Activated T-cell treated with anti-CD3 and anti-CD28 coated beads, Interleukin-2, amount 50 U/mL, for 48 hours (primary cell): Measurements from ENCODE around the gene SPRR3.
"Not testable (repeated sequence)": the region's sequence is repeated elsewhere in the genome, so short reads cannot be mapped to it uniquely, and the experiment has no call there.

Experiments used
- DNase-seq, 2 experiments: peaks; one replicate each; pipeline ENCODE4 v3.0.0-alpha.2; 2020

SPRR3 gene

GRCh38 chr1:152986578-152986977 lies 15.0 kb upstream of the SPRR3 start:
- DNase-seq: no peak

- no peak for DNase-seq
Observed at GRCh38 chr1:152993186-152993585, 8.4 kb upstream of the SPRR3 start.

GRCh38 chr1:152995842-152996241 lies 5.7 kb upstream of the SPRR3 start:
- DNase-seq: no peak

GRCh38 chr1:152996633-152997400 lies 4.7 kb upstream of the SPRR3 start:
- no peak for DNase-seq

GRCh38 chr1:152997901-152998300 lies 3.6 kb upstream of the SPRR3 start:
- DNase-seq: no peak

- DNase-seq: no peak
Observed at GRCh38 chr1:152998476-152998875, 3.1 kb upstream of the SPRR3 start.

- no peak for DNase-seq
Observed at GRCh38 chr1:152999818-153000217, 1.7 kb upstream of the SPRR3 start.

GRCh38 chr1:153000294-153000693 lies 1.3 kb upstream of the SPRR3 start:
- DNase-seq: no peak

- not testable (repeated sequence) for DNase-seq
Observed at GRCh38 chr1:153011235-153011758, 9.7 kb downstream of the SPRR3 start.

- not testable (repeated sequence) for DNase-seq
Observed at GRCh38 chr1:153021829-153022228, 20.3 kb downstream of the SPRR3 start.

GRCh38 chr1:153022340-153022739 lies 20.8 kb downstream of the SPRR3 start:
- DNase-seq: not testable (repeated sequence)

GRCh38 chr1:153023109-153023508 lies 21.6 kb downstream of the SPRR3 start:
- DNase-seq: no peak

- DNase-seq: no peak
Observed at GRCh38 chr1:153024413-153024812, 22.9 kb downstream of the SPRR3 start.

- no peak for DNase-seq
Observed at GRCh38 chr1:153025797-153026196, 24.2 kb downstream of the SPRR3 start.

GRCh38 chr1:153028766-153029165 lies 27.2 kb downstream of the SPRR3 start:
- no peak for DNase-seq

GRCh38 chr1:153030895-153031294 lies 29.3 kb downstream of the SPRR3 start, which contains the start of gene SPRR1B:
SPRR1B (plus strand) TSS chr1:153031203; CDS start chr1:153032346, 1,143 bp downstream.
- no peak for DNase-seq

GRCh38 chr1:153032073-153032472 lies 30.5 kb downstream of the SPRR3 start:
- DNase-seq: no peak

- peak in 1 of 2 experiments; percentile 24 for DNase-seq
Observed at GRCh38 chr1:153032677-153033308, 31.2 kb downstream of the SPRR3 start.

- DNase-seq: no peak
Observed at GRCh38 chr1:153035211-153035610, 33.7 kb downstream of the SPRR3 start.

GRCh38 chr1:153040950-153041631 lies 39.5 kb downstream of the SPRR3 start, which contains the start of gene SPRR2D:
SPRR2D (minus strand) TSS chr1:153041120; CDS start chr1:153040346, 774 bp downstream.
- DNase-seq: no peak

- DNase-seq: no peak
Observed at GRCh38 chr1:153049211-153049610, 47.7 kb downstream of the SPRR3 start.
